ENCODE measurements around the gene IRX2.

The IRX2 gene

DNA sequence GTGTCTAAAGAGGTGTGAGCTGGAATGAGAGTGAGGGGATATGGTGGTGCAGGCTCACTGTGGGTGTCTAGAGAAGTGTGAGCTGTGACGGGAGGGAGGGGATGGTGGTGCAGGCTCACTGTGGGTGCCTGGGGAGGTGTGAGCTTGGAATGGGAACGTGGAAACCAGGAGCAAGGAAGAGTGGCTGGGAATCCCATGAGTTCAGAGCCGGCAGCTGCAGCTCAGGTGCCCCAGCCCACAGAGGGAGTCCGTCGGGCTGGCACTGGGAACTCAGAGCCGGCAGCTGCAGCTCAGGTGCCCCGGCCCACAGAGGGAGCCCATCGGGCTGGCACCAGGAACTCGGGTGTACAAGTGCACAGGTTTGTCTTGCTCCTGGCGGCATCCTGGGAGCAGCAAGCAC lies 45.6 kb downstream of the IRX2 start:
- TF ChIP-seq, protein P1, sequence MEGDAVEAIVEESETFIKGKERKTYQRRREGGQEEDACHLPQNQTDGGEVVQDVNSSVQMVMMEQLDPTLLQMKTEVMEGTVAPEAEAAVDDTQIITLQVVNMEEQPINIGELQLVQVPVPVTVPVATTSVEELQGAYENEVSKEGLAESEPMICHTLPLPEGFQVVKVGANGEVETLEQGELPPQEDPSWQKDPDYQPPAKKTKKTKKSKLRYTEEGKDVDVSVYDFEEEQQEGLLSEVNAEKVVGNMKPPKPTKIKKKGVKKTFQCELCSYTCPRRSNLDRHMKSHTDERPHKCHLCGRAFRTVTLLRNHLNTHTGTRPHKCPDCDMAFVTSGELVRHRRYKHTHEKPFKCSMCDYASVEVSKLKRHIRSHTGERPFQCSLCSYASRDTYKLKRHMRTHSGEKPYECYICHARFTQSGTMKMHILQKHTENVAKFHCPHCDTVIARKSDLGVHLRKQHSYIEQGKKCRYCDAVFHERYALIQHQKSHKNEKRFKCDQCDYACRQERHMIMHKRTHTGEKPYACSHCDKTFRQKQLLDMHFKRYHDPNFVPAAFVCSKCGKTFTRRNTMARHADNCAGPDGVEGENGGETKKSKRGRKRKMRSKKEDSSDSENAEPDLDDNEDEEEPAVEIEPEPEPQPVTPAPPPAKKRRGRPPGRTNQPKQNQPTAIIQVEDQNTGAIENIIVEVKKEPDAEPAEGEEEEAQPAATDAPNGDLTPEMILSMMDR (IDR thresholded peaks at IDR 0.05; ENCODE audit: low read depth, low read length): no peak
- in situ Hi-C loops (cut with HindIII; ENCODE audit: low sequenced_read_pairs): no loop called here
- H3K4me3 ChIP-seq (ENCODE audit: low read depth, low read length): no peak overlapping the region
- DNase-seq (ENCODE audit: low read depth, low spot score): no peak

DNA sequence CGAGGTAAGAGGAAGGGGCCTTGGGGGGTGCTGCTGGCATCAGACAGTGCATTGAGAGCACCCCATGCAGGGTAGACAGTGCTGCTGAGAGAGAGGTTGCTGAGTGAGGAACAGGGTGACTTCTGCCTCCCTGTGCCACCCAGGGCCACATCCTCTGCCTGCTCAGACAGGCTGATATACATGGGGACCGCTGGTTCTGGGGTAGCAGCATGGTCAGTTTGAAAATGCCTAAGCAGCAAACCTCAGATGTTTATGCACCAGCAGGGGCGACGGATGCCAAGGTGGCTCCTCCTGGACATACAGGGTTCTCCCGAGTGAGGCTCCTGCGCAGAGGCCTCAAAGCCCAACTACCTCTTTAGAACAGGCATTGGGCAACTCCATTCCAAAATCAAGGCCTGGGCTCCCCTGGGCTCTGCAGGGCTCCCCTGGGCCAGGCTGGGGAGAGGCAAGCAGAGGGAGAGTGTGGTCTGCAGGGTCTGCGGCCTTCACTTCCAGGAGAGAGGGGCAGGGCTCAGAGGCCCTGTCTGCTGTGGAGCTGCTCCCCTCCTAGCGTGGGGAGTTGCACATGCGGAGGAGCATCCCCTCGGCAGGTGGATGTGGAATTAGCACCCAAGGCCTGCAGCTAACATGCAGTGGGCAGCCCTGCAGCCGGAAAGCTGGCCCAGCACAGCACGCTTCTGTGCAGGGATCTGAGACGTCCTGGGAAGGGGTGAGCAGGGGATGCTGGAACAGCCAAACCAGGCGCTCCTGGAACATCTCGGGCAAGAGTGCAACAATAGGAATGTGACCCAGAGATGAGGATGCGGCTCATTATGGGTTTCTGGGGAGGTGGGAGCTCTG lies 46.5 kb downstream of the IRX2 start:
- in situ Hi-C loops (cut with HindIII; ENCODE audit: low sequenced_read_pairs): no loop called here
- TF ChIP-seq, protein P1 (IDR thresholded peaks at IDR 0.05; ENCODE audit: low read depth, low read length): no peak

DNA sequence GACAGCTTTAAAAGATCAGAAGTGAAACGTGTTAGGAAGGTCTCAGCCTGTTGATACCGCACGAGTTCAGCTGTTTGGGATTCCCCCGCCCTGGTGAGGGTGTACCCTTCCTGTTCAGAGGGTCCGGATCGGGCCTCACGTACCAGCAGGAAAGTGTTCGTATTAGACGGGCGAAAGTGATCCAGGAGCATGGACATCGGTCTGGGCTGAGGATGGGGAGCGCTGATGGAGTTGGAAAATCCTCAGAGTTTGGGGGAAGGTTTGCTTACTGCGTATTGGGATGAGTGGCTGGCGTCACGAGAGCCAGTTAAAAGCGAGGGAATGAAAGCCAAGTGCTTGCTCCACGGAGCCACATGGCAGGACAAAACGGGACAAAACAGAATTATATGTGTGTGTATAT lies 47.4 kb downstream of the IRX2 start:
- no peak overlapping the region for H3K4me3 ChIP-seq (ENCODE audit: low read depth, low read length)
- TF ChIP-seq, protein P1 (IDR thresholded peaks at IDR 0.05; ENCODE audit: low read depth, low read length): no peak
- in situ Hi-C loops (cut with HindIII; ENCODE audit: low sequenced_read_pairs): no loop called here
- DNase-seq (ENCODE audit: low read depth, low spot score): no peak

More for the DNA sequence above, 46.5 kb downstream of the IRX2 start:
- no peak overlapping the region for H3K4me3 ChIP-seq (ENCODE audit: low read depth, low read length)
- DNase-seq (ENCODE audit: low read depth, low spot score): no peak

DNA sequence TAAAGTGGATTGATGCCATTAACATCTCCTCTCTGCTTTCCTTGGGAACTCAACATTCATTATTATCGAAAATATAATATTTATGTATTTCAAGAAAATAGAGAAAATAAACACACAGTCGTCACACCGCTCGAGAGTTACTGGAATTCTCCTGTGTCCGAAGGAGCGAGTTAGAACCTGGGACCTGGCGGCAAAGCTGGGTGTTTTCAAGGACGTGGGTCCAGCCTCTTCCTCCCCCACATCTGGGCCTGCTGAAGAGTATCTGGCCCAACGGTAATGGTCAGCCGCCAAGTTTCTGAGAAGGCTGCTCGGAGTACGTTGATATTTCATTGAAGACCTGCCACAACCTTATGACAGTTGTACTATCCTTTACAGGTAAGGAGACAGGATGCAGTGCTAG lies 47.9 kb downstream of the IRX2 start:
- TF ChIP-seq, protein P1 (IDR thresholded peaks at IDR 0.05; ENCODE audit: low read depth, low read length): no peak
- H3K4me3 ChIP-seq (ENCODE audit: low read depth, low read length): no peak overlapping the region
- in situ Hi-C loops (cut with HindIII; ENCODE audit: low sequenced_read_pairs): no loop called here
- no peak for DNase-seq (ENCODE audit: low read depth, low spot score)

DNA sequence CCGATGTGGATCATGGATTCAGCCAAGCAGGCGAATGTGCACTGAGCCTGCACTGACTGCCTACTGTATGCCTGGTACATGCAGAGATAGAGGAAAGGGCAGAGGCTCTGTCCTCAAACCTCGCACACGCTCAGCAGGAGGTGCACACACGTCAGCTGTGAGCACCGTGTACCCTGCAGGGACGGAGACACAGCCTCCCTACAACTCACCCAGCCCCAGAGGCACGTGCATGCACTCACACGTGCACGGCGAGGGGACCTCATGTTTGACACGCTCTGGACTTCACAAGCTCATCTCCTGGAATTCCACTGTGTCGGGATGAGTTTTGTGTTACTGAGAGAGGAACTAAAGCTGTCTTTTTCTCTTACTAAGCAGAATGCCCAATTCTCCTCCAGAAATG lies 48.4 kb downstream of the IRX2 start:
- TF ChIP-seq, protein P1 (IDR thresholded peaks at IDR 0.05; ENCODE audit: low read depth, low read length): no peak
- in situ Hi-C loops (cut with HindIII; ENCODE audit: low sequenced_read_pairs): no loop called here
- no peak for DNase-seq (ENCODE audit: low read depth, low spot score)
- H3K4me3 ChIP-seq (ENCODE audit: low read depth, low read length): no peak overlapping the region

DNA sequence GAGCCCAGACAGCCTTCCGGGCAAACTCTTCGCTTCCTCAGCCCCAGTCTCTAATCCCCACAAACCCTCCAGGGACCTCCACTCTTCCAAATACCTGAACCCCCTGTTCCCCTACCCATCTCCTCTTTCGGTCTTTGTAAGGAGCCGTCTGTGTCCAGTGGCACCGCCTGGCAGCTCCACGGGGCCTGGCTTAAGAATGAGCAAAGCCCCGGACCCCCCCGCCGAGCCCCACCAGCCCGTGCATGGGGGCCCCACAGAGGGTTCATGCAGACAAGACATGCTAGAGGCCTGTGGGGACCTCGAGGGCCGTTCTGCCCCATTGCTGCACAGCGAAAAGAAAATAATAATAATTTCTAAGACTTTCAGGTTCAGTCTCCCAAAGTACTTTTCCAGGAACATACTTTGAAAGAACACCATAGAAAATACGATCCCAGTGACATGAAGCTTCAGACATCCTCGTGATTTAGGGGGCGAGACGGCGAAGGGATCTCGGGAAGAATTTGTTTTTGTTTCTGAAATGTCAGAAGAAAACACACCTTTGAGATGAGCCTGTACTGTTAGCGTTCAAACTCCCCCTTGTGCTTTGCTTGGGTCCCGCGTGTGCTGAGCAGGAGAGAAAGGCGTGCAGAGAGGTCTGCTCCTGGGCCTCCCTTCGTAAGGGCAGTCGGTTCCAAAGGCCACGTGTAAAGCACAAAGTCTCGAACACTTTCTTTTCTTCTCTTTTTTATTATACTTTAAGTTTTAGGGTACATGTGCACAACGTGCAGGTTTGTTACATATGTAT lies 49.2 kb downstream of the IRX2 start:
- TF ChIP-seq, protein P1 (IDR thresholded peaks at IDR 0.05; ENCODE audit: low read depth, low read length): no peak
- no peak overlapping the region for H3K4me3 ChIP-seq (ENCODE audit: low read depth, low read length)
- in situ Hi-C loops (cut with HindIII; ENCODE audit: low sequenced_read_pairs): no loop called here
- DNase-seq (ENCODE audit: low read depth, low spot score): no peak

Data from astrocyte of the spinal cord (primary cell).